ENCODE results near the gene ABCC3. TPM values are rescaled to one million over a fixed set of nuclear protein-coding genes. Genes with fewer than 3 reads are reported as not detected.

Gene ABCC3
- total RNA-seq, 1 donor from 2014 or later: not detected

DNA sequence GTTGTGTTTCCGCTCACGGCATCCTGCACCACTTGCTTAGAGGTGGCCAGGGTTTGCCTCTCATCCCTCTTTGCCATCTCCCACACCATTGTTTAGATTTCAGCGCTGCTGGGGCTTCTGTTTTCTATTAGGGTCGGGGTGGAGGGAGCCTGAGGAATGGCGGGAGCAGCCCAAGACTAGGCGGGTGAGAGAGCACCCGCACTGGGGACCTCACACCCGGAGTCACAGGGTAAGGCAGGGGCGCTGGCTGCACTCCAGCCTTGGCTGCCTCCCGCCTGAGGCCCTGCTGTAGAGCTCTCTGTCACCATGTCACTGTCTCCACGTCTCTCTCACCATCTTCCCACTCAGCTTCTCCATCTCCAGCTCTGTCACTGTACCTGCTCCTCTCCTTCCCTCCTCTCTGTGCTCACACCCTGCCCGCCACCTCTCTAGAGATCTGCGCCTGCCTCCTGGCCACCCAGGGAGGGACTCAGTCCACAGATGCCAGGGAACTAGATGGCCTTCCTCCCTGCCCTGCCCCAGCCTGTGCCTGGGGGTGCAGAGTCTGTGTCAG, 32.8 kb upstream of the ABCC3 start:
- Mint-ChIP-seq H3K4me1 (ENCODE audit: low read depth, unreplicated experiment) (peaks cover 22% of the 10 kb centered on the region), H3K36me3 (ENCODE audit: unreplicated experiment) (no peaks in the 10 kb centered on the region), H3K4me3 (ENCODE audit: unreplicated experiment) (peak overlapping the region; percentile 10), H3K9me3 (ENCODE audit: unreplicated experiment) (peaks cover 6% of the 10 kb centered on the region), H3K27me3 (ENCODE audit: unreplicated experiment) (peaks cover 11% of the 10 kb centered on the region), H3K27ac (ENCODE audit: unreplicated experiment) (no peak overlapping the region)
- TF ChIP-seq CTCF (IDR thresholded peaks at IDR 0.05; ENCODE audit: partially characterized antibody, unreplicated experiment): no peak
- no peak for DNase-seq

DNA sequence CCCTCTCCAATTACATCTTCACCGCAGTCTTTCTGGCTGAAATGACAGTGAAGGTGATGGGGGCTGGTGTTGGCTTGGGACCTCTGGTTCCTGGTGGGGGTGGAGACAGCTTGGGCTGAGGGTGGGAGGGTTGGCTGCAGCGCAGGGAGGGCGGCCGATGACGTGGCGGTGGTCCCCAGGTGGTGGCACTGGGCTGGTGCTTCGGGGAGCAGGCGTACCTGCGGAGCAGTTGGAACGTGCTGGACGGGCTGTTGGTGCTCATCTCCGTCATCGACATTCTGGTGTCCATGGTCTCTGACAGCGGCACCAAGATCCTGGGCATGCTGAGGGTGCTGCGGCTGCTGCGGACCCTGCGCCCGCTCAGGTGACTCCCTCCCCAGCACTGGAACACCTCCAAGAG, 31.8 kb upstream of the ABCC3 start:
- H3K27ac Mint-ChIP-seq (ENCODE audit: unreplicated experiment): no peak overlapping the region
- H3K4me1 Mint-ChIP-seq (ENCODE audit: low read depth, unreplicated experiment): peaks cover 24% of the 10 kb centered on the region
- DNase-seq: no peak
- H3K36me3 Mint-ChIP-seq (ENCODE audit: unreplicated experiment): no peaks in the 10 kb centered on the region
- H3K9me3 Mint-ChIP-seq (ENCODE audit: unreplicated experiment): peaks cover 6% of the 10 kb centered on the region
- no peak for TF ChIP-seq CTCF (IDR thresholded peaks at IDR 0.05; ENCODE audit: partially characterized antibody, unreplicated experiment)
- H3K27me3 Mint-ChIP-seq (ENCODE audit: unreplicated experiment): peaks cover 11% of the 10 kb centered on the region
- no peak overlapping the region for H3K4me3 Mint-ChIP-seq (ENCODE audit: unreplicated experiment)

- peak; percentile 27 for TF ChIP-seq CTCF (IDR thresholded peaks at IDR 0.05; ENCODE audit: partially characterized antibody, unreplicated experiment)
- H3K27me3 Mint-ChIP-seq (ENCODE audit: unreplicated experiment): peaks cover 11% of the 10 kb centered on the region
- H3K27ac Mint-ChIP-seq (ENCODE audit: unreplicated experiment): no peak overlapping the region
- H3K9me3 Mint-ChIP-seq (ENCODE audit: unreplicated experiment): peaks cover 6% of the 10 kb centered on the region
- peak overlapping the region; percentile 55 for H3K4me3 Mint-ChIP-seq (ENCODE audit: unreplicated experiment)
- no peaks in the 10 kb centered on the region for H3K36me3 Mint-ChIP-seq (ENCODE audit: unreplicated experiment)
- no peak for DNase-seq
- peaks cover 24% of the 10 kb centered on the region for H3K4me1 Mint-ChIP-seq (ENCODE audit: low read depth, unreplicated experiment)
These were observed 31.3 kb upstream of the ABCC3 start for GRCh38 chr17:50603340-50603739.

DNA sequence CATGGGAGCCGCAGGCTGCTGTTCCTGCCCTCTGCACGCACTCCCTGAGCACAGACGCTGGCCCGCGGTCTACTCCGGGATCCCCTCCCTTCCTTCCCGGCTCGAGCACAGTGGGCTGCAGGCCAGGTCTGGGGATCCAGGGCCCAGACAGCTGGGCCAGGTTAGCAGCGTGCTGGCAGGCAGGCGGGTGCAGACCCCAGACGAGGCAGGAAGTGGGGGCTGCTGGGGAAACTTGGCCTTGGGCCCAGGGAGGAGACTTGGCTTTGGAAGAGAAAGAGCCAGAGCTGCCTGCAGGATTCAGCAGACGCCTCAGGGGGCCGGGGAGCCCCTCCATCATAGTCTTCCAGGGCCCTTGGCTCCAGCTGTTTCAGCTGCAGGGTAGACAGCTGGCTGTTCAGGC, 30.2 kb upstream of the ABCC3 start:
- DNase-seq: no peak

More for the DNA sequence above, 30.2 kb upstream of the ABCC3 start:
- Mint-ChIP-seq H3K4me3 (ENCODE audit: unreplicated experiment) (no peak overlapping the region), H3K36me3 (ENCODE audit: unreplicated experiment) (no peaks in the 10 kb centered on the region), H3K27me3 (ENCODE audit: unreplicated experiment) (peaks cover 14% of the 10 kb centered on the region), H3K9me3 (ENCODE audit: unreplicated experiment) (peaks cover 14% of the 10 kb centered on the region), H3K27ac (ENCODE audit: unreplicated experiment) (no peak overlapping the region), H3K4me1 (ENCODE audit: low read depth, unreplicated experiment) (peaks cover 34% of the 10 kb centered on the region)
- no peak for TF ChIP-seq CTCF (IDR thresholded peaks at IDR 0.05; ENCODE audit: partially characterized antibody, unreplicated experiment)
